B cell (primary cell): ENCODE measurements around the gene SPACA7. TPM values are rescaled to one million over a fixed set of nuclear protein-coding genes. Genes with fewer than 3 reads are reported as not detected.

Experiments used
- ATAC-seq: fragments of 200-7000 bp; cut with Tn5 transposase; one replicate; pipeline ENCODE4 v1.10.0; 2021; ENCODE audit warnings: low read depth, mild to moderate bottlenecking, moderate number of reproducible peaks, moderate library complexity
- CTCF ChIA-PET: fragments of 350-600 bp; sonication (Branson Sonifier 250); formaldehyde crosslinking; loops from one replicate; lab custom pipeline; 2021; ENCODE audit warnings: antibody characterized with exemption, inconsistent platforms; lab: Charles Lee
- POLR2A ChIA-PET: fragments of 350-600 bp; sonication (Branson Sonifier 250); formaldehyde crosslinking; loops from one replicate; lab custom pipeline; 2021; ENCODE audit warnings: antibody characterized with exemption; lab: Charles Lee
- DNase-seq: peaks from one replicate; pipeline ENCODE4 v3.0.0; 2013
- H2AFZ ChIP-seq: 2 replicates; pipeline ENCODE4 v1.6.1; 2012; ENCODE audit warnings: mild to moderate bottlenecking, low read depth, low read length; ENCODE audit not compliant: insufficient read depth, poor library complexity, severe bottlenecking
- H3K27ac ChIP-seq, 2 donors: 1 replicate in 1 of 2; 2 replicates in 1 of 2; pipeline ENCODE4 v1.5.1; 2012 to 2013; ENCODE audit warnings: low read length in 2 of 2, mild to moderate bottlenecking in 2 of 2, moderate library complexity in 1 of 2
- H3K27me3 ChIP-seq, 4 experiments: fragments of 200-600 bp in 1 of 4; sonication (generic) in 1 of 4; replicated peaks in 1 of 4; 1 replicate in 2 of 4; 2 replicates in 2 of 4; pipeline versions ENCODE4 v1.6.1 to v1.7.0; 2013 to 2016; ENCODE audit warnings: low read length in 3 of 4, mild to moderate bottlenecking in 2 of 4, mixed read lengths in 1 of 4, moderate library complexity in 1 of 4; ENCODE audit not compliant: insufficient read depth in 4 of 4, control insufficient read depth in 3 of 4; ENCODE audit errors: control extremely low read depth in 1 of 4
- H3K36me3 ChIP-seq, 2 experiments: replicated peaks in 1 of 2; 1 replicate in 1 of 2; 2 replicates in 1 of 2; pipeline versions ENCODE4 v1.6.1 to v1.7.1; 2013; ENCODE audit warnings: low read length in 1 of 2; ENCODE audit not compliant: insufficient read depth in 2 of 2, control insufficient read depth in 1 of 2; ENCODE audit errors: control extremely low read depth in 1 of 2, extremely low read depth in 1 of 2
- H3K4me1 ChIP-seq, 2 donors: fragments of 200-600 bp in 1 of 2; sonication (generic) in 1 of 2; 1 replicate in 1 of 2; 2 replicates in 1 of 2; pipeline versions ENCODE4 v1.5.1 to v1.6.1; 2013 to 2017; ENCODE audit warnings: low read length in 2 of 2; ENCODE audit not compliant: control insufficient read depth in 2 of 2, insufficient read depth in 2 of 2
- H3K4me2 ChIP-seq: replicated peaks from 2 replicates; pipeline ENCODE3; 2012; ENCODE audit warnings: mild to moderate bottlenecking, low read depth, low read length; ENCODE audit not compliant: poor library complexity, severe bottlenecking
- H3K4me3 ChIP-seq, 5 experiments: fragments of 200-600 bp in 1 of 5; sonication (generic) in 1 of 5; 1 replicate in 3 of 5; 2 replicates in 2 of 5; pipeline versions ENCODE4 v1.5.1 to v1.7.0; 2011 to 2016; ENCODE audit warnings: low read length in 4 of 5, mild to moderate bottlenecking in 4 of 5, low read depth in 2 of 5, control low read depth in 1 of 5, moderate library complexity in 1 of 5; ENCODE audit not compliant: insufficient read depth in 1 of 5; ENCODE audit errors: control extremely low read depth in 1 of 5, extremely low read depth in 1 of 5
- H3K79me2 ChIP-seq: fragments of 200-600 bp; sonication (generic); one replicate; pipeline ENCODE4 v1.6.0; 2016; ENCODE audit warnings: low read length; ENCODE audit not compliant: control insufficient read depth, insufficient read depth
- H3K9ac ChIP-seq: fragments of 200-600 bp; sonication (generic); 2 replicates; pipeline ENCODE4 v1.6.1; 2017; ENCODE audit warnings: mild to moderate bottlenecking, low read length, moderate library complexity
- H3K9me3 ChIP-seq, 3 donors: one replicate each; pipeline versions ENCODE4 v1.6.1 to v1.7.1; 2013; ENCODE audit warnings: low read length in 2 of 3; ENCODE audit not compliant: control insufficient read depth in 2 of 3, insufficient read depth in 1 of 3; ENCODE audit errors: control extremely low read depth in 1 of 3
- H4K20me1 ChIP-seq: 2 replicates; pipeline ENCODE4 v1.6.0; 2012; ENCODE audit warnings: mild to moderate bottlenecking, low read length; ENCODE audit not compliant: insufficient read depth, control insufficient read depth, poor library complexity, severe bottlenecking
- H3K27ac Mint-ChIP-seq: one replicate; pipeline ENCODE4 v1.8.0; 2021; ENCODE audit warnings: mixed read lengths
- H3K27me3 Mint-ChIP-seq: one replicate; pipeline ENCODE4 v1.8.0; 2021; ENCODE audit warnings: mixed read lengths
- H3K4me1 Mint-ChIP-seq: one replicate; pipeline ENCODE4 v1.8.0; 2021; ENCODE audit warnings: mixed read lengths
- H3K4me3 Mint-ChIP-seq: one replicate; pipeline ENCODE4 v1.8.0; 2021; ENCODE audit warnings: mixed read lengths
- H3K9me3 Mint-ChIP-seq: one replicate; pipeline ENCODE4 v1.8.0; 2022; ENCODE audit warnings: mixed read lengths; ENCODE audit not compliant: insufficient read depth
- CTCF ChIP-seq: fragments of 200-600 bp; IDR thresholded peaks from one replicate; pipeline ENCODE4 v1.8.0; 2022; ENCODE audit warnings: antibody characterized with exemption, mild to moderate bottlenecking
- EZH2 ChIP-seq: IDR thresholded peaks from 2 replicates; pipeline ENCODE4 v1.6.1; 2012; ENCODE audit warnings: borderline replicate concordance, low read depth, mild to moderate bottlenecking, moderate library complexity, low read length; ENCODE audit not compliant: insufficient read depth, poor library complexity, severe bottlenecking
- WGBS: methylation state at CpG from one replicate; pipeline ENCODE4 v1.1.5; 2013; ENCODE audit warnings: missing lambda C conversion rate; ENCODE audit not compliant: insufficient coverage; 5-methylcytosine and 5-hydroxymethylcytosine counted together
- intact Hi-C: fragments of 100-400 bp; cut with micrococcal nuclease; formaldehyde crosslinking; loops from one replicate; pipeline ENCODE4 v1.10.0; 2022
- polyA plus RNA-seq: library from polyadenylated mRNA; depleted of rRNA; stranded (reverse); fragments of >200 nt; gene quantifications from 2 replicates; pipeline ENCODE4 v1.2.3, GENCODE V29; 2012
- total RNA-seq, 2 donors: library from RNA; stranded (reverse); fragments of 120-200 nt in 1 of 2; gene quantifications; 1 replicate in 1 of 2; 2 replicates in 1 of 2; pipeline versions ENCODE4 v1.2.3 to v1.2.4, GENCODE V29; 2013 to 2022

SPACA7 gene
- total and polyA plus RNA-seq, 2 donors (not counting 1 experiment from before 2014, with no cell fraction given), result not detected

- 97% methylated on average over 6 of the region's 8 CpGs for WGBS
Observed at GRCh38 chr13:112368883-112369282, 7.3 kb upstream of the SPACA7 start.

GRCh38 chr13:112370311-112370710 lies 5.8 kb upstream of the SPACA7 start:
- no peaks in the 10 kb centered on the region for H3K27me3 ChIP-seq
- H3K27ac Mint-ChIP-seq, result no peak overlapping the region
- CTCF ChIA-PET, result no interaction called here
- DNase-seq (no peak), ATAC-seq (no peak)
- H3K4me1 Mint-ChIP-seq, result no peaks in the 10 kb centered on the region
- no peaks in the 10 kb centered on the region for H3K36me3 ChIP-seq
- no peak overlapping the region for H3K27ac ChIP-seq
- intact Hi-C loops, result no loop called here
- H3K27me3 Mint-ChIP-seq, result peaks cover 3% of the 10 kb centered on the region
- no peak overlapping the region for H2AFZ ChIP-seq
- H3K9ac ChIP-seq, result no peak overlapping the region
- H3K9me3 ChIP-seq, result peaks cover 0 to 41% (median 9%) of the 10 kb centered on the region in 3 donors
- no peaks in the 10 kb centered on the region for H3K79me2 ChIP-seq
- TF ChIP-seq EZH2, result no peak
- no peak for TF ChIP-seq CTCF
- H3K4me2 ChIP-seq, result no peak overlapping the region
- POLR2A ChIA-PET, result no interaction called here
- H4K20me1 ChIP-seq, result no peaks in the 10 kb centered on the region
- no peaks in the 10 kb centered on the region for H3K4me1 ChIP-seq
- H3K9me3 Mint-ChIP-seq, result peaks cover 8% of the 10 kb centered on the region
- H3K4me3 ChIP-seq, result no peak overlapping the region
- WGBS, result no CpG with 5 or more reads among the region's 3 CpGs
- H3K4me3 Mint-ChIP-seq, result no peak overlapping the region

More at GRCh38 chr13:112368883-112369282, 7.3 kb upstream of the SPACA7 start:
- Mint-ChIP-seq H3K9me3 (peaks cover 8% of the 10 kb centered on the region), H3K4me3 (no peak overlapping the region), H3K27me3 (no peaks in the 10 kb centered on the region), H3K4me1 (no peaks in the 10 kb centered on the region), H3K27ac (no peak overlapping the region)
- TF ChIP-seq CTCF (no peak), EZH2 (no peak)
- H3K27ac ChIP-seq, result no peak overlapping the region
- H3K9me3 ChIP-seq, result peaks cover 0 to 46% (median 9%) of the 10 kb centered on the region in 3 donors
- no peak overlapping the region for H2AFZ ChIP-seq
- DNase-seq (no peak), ATAC-seq (no peak)
- H3K9ac ChIP-seq, result no peak overlapping the region
- no peaks in the 10 kb centered on the region for H4K20me1 ChIP-seq
- peaks cover 0 to 2% (median 0%) of the 10 kb centered on the region in 4 experiments for H3K27me3 ChIP-seq
- H3K79me2 ChIP-seq, result no peaks in the 10 kb centered on the region
- H3K4me3 ChIP-seq, result no peak overlapping the region
- H3K4me1 ChIP-seq, result no peaks in the 10 kb centered on the region
- H3K4me2 ChIP-seq, result no peak overlapping the region
- POLR2A ChIA-PET, result no interaction called here
- CTCF ChIA-PET, result no interaction called here
- no peaks in the 10 kb centered on the region for H3K36me3 ChIP-seq
- intact Hi-C loops, result no loop called here
